Cerebellar nuclear complex (tissue), 1 donor: ENCODE data around the gene PDE11A.

ENCODE experiments used
- DNase-seq, 2 experiments: peaks; one replicate each; lab custom pipeline; 2025; lab: John Stamatoyannopoulos, UW

Gene PDE11A

DNA sequence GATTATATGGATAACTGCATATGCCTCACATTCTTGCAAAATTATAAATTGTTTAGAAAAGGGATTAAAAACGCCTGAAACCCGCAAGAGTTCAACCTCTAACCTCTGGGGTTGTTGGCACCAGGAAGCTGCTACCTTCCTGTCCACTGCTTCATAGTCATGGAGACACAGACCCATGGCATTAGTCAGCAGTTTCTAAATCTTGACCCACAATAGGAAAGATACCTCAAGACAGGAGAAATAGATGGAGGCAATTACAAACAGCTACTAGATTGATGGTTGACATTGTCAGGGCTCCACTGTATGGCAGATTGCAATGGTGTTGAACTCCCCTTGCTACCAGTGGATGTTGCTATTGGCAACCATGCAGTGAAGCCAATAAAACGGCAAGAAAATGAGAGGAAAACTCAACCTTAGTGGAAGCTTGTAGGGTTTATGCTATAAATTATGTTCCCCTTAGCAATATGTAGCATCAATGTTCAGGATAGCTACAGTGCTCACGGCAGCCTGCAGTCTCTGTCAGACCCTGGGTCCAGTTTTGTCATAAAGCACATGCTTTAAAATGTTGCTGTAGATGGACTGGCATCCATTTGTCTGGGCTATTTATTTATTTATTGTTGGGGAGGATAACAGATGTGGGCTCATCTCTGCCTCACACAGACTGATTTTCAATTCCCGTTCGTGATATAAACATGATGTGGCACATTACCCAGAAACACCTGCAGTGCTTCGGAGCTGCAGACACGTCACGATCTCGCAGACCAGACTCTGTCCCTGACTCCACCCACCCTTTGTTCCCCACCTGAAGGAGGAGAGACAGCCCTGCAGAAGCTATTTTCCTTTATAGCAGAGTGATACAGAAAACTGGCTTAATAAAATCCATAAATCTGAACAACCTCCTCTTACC is 446.6 kb downstream of the PDE11A start:
- no peak for DNase-seq

DNA sequence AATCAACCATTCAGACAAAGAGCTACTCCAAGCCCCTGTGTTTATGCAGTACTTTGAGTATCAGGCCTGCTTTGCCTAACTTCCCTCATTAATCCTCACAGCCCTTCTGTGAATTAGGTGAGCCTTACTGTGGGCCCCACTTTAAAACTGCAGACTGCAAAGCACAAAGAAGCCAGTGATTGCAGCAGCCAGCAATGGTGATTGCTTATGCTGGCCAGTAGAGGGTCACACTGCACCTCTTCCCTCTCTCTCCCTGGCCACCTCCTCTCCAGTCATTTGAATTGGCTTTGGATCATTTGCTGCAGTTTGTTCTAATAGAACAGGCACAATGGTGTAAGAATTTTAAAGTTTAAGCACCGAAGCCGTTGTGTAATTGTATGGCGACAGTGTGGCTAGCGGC is 450.1 kb downstream of the PDE11A start:
- no peak for DNase-seq

- DNase-seq = no peak
Observed at GRCh38 chr2:177619986-177620385, 452.6 kb downstream of the PDE11A start.

DNA sequence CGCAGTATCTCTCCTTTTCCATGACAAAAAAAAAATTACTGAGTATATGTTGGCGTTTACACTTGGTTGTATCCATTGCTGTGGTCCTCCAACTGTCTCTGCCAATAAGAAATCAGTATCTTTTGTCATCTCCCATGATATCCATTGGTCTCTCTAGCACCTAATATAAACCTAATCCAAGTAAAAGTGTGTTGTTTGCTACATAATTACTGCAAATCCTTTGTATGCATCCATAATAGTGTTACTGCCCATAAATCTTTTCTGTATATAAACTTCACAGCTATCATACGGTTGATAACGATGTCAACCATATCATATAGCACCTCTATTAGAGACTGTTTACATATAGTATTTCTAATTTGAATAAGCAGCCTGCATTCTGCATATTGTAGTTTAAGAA is 453.1 kb downstream of the PDE11A start:
- DNase-seq = no peak

DNA sequence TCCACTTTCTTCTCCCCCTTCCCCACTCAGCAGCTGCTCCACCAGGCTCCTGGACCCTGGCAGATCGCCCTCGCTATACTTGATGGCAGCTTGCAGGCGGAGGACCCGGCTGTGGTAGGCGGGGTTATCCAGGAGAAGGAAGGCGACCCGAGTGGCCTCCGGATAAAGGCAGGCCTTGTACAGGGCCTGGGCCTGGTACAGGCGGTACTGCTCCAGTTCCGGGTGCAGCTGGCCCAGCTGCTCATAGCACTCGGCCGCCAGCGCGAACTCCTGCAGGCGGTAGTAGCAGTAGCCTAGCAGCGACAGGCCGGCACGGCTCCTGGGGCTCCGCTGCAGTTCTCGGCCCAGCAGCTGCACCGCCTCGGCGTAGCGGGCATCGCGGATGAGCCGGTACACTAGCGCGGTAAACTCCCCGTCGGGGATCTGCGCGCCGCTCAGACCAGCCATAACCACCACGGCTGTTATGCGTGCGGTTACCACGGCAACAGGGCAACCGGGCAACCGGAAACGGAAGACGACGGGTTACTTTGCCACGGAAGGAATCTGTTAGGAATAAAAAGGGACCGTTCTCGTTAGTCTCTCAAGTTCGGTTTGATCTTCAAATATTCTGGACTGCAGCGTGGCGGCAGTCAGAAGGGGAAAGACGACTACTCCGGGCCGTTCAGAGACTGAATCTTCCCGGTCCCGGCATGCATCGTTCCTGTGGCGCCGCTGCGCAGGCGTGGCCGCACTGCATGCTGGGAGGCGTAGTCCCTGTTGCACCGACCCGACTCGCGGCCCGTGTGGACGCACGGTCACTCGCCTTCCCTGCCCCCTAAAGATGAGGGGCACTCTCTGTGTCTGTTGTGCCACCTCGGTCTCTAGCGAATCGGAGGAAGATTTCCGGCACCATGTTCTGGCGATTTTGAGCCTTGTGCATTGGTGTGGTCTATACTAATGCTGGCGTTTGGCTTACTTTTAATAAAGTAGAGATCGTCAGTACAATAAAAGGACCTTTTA is 454.0 kb downstream of the PDE11A start:
- peak; percentile 55 to 62 for DNase-seq

GRCh38 chr2:177617849-177618248 is 454.7 kb downstream of the PDE11A start:
- DNase-seq = no peak

- no peak for DNase-seq
Observed at GRCh38 chr2:177616731-177617130, 455.8 kb downstream of the PDE11A start.

DNA sequence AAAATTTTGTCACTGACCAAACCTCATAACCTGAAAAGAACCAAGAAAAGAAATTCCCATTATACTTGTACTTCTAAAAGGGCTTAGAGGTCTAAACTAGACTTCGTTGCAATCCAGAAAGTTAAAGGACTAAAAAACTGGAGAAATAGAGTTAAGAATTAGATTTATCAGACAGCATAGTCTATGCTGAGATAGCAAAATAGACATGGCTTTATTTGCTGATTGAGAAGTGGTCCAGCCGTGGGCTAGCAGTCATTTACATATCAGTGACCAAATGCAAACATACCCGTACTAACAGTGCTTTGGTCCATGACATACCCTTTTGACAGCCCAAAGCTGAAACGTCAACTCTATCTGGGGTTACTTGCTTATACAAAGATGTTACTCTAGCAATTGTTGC is 456.5 kb downstream of the PDE11A start:
- no peak for DNase-seq

DNA sequence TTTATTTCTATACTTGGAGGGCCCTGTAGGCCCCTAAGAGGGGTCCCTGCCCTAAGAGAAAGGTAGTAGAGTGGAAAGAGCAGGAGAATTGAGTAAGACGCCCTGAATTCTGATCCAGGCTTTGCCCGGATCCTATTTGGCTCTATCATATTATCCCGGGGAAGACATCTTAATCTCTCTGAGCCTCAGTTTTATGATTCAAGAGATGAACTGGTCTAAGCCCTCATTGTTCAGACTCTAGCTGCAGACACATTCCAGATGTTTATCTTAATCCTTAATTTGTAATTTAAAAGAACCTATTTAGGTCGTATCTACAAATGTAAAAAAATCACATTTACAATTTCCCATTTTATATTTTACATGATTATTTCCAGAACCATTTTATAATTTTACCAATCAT is 459.9 kb downstream of the PDE11A start:
- DNase-seq = no peak

DNA sequence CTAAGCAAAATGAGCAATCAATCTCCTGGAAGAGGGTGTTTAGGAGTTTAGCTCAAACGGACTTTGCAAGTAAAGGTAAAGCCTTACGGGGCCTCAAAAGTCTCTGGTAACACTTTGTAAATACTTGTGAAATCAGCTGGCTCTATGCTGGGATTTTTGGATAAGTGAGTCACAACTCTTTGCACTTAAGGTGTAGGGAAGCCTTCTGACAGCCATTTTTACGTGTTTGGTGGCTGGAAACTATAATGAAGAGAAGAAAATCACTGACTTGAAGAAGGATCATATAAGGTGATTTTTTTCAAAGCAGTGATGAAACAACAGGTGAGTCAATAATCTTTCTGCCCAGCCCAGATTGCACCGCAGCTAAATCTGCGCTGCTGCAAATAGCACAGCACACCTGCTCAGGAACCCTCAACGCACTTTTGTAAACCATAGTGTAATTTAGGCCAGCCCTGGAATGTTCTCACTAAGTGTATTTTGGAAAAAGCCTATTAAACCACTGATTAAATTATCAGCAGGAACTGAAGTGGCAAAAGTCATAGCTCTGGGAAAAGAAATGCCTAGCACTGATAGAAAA is 461.2 kb downstream of the PDE11A start:
- no peak for DNase-seq

GRCh38 chr2:177610813-177611212 is 461.8 kb downstream of the PDE11A start:
- no peak for DNase-seq

GRCh38 chr2:177606636-177607035 is 465.9 kb downstream of the PDE11A start:
- no peak for DNase-seq

- DNase-seq = no peak
Observed at GRCh38 chr2:177604271-177605065, 468.1 kb downstream of the PDE11A start.

- DNase-seq = no peak
Observed at GRCh38 chr2:177603768-177604167, 468.8 kb downstream of the PDE11A start.

GRCh38 chr2:177603181-177603580 is 469.4 kb downstream of the PDE11A start:
- no peak for DNase-seq

DNA sequence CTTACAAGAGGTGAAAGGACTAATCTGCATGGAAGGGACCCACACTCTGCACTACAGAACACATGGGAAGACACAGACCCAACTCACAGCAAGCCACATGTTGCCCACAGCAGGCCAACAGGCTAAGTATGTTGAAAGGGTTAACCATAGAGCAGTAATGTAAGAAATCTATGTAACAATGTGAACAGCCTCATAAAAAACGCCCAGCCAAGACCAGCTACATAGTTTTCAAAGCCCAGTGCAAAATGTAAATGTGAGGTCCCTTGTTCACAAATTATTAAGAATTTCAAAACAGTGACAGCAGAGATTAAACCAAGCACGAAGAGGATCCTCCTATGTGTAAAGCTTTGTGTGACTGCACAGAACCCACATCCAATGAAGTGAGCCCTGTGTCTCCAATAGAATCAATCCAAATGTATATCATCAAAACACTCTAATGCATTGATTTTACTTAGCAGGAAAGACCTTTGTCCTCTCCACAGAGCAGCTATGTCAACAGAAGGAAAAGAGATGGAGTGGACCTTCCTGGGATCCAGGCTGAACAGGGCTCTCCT is 469.9 kb downstream of the PDE11A start:
- DNase-seq = no peak

DNA sequence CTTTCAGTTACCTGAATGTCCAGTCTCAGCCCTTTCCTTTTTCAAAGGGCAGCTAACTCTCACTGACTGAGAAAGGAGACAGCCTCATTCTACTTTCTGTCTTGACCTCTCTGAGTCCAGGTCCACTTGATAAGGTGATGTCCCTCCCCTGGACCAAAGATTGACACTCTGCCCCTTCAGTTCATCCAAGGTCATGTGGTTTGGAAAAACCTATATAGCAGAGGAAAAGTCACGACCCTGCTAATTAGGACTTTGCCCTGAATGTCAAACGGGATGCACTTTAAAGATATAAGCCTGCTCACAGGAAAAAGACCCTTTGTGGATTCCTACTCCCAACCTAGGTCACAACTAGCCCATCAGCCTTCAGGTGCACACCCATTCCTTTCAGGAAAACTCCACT is 471.7 kb downstream of the PDE11A start:
- DNase-seq = no peak

- DNase-seq = no peak
Observed at GRCh38 chr2:177599956-177600355, 472.6 kb downstream of the PDE11A start.

DNA sequence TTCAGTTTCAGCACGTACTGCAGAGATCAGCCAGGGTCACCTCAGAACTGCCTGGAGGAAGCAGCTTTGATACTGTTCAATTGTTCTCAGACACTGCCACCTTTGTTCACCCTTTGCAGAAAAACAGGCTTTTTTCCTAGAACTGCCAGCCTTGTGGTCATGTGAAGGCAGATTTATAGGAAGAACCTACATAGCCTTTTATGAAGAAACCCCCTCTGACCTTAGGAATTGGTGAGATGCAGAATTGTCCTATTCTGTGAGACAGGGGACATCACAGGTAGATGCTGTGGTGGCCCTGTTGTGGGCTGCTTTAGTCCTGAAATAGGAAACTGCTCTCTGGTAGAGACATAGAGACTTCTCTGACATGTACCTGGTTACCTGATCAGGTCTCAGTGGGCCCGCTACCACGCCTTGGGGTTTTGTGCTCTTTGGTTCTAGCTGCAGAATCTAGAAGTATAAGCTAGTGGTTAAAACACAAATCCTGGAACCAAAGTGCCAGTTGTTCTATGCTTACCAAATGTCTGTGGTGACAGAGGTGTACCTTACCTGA is 473.4 kb downstream of the PDE11A start:
- no peak for DNase-seq

- DNase-seq = peak in 1 of 2 experiments; percentile 55
Observed at GRCh38 chr2:177598326-177599138, 474.0 kb downstream of the PDE11A start.
